Calu3 (cell line): Measurements from ENCODE around the gene BMPER. TPM values are rescaled to one million over a fixed set of nuclear protein-coding genes. Genes with fewer than 3 reads are reported as not detected.

ENCODE experiments used
- BruUV-seq: library from RNA; stranded (reverse); fragments of 400-500 nt; replicated peaks from 2 replicates; lab custom pipeline; 2021; lab: Mats Ljungman, UMichigan
- CTCF ChIA-PET: fragments of 300-600 bp; sonication (Branson Sonifier 250); formaldehyde crosslinking; loops from one replicate; lab custom pipeline; 2022; ENCODE audit warnings: antibody characterized with exemption; lab: Charles Lee
- DNase-seq: peaks from one replicate; pipeline ENCODE4 v3.0.0; 2022
- H3K27ac Mint-ChIP-seq: one replicate; pipeline ENCODE4 v1.8.0; 2022; ENCODE audit warnings: mixed read lengths; ENCODE audit not compliant: unreplicated experiment
- H3K27me3 Mint-ChIP-seq: one replicate; pipeline ENCODE4 v1.8.0; 2022; ENCODE audit warnings: mixed read lengths; ENCODE audit not compliant: unreplicated experiment
- H3K36me3 Mint-ChIP-seq: one replicate; pipeline ENCODE4 v1.8.0; 2022; ENCODE audit warnings: mild to moderate bottlenecking, moderate library complexity, mixed read lengths; ENCODE audit not compliant: insufficient read depth, unreplicated experiment
- H3K4me1 Mint-ChIP-seq: one replicate; pipeline ENCODE4 v1.8.0; 2022; ENCODE audit warnings: mild to moderate bottlenecking, low read depth, mixed read lengths; ENCODE audit not compliant: unreplicated experiment
- H3K4me3 Mint-ChIP-seq: one replicate; pipeline ENCODE4 v1.8.0; 2022; ENCODE audit warnings: mild to moderate bottlenecking, low read depth, moderate library complexity, mixed read lengths; ENCODE audit not compliant: unreplicated experiment
- H3K9me3 Mint-ChIP-seq: one replicate; pipeline ENCODE4 v1.8.0; 2022; ENCODE audit warnings: low read depth, mixed read lengths; ENCODE audit not compliant: unreplicated experiment
- CTCF ChIP-seq: fragments of 200-600 bp; IDR thresholded peaks from one replicate; pipeline ENCODE4 v1.8.0; 2022; ENCODE audit warnings: antibody characterized with exemption; ENCODE audit not compliant: unreplicated experiment
- intact Hi-C: fragments of 100-400 bp; cut with micrococcal nuclease; formaldehyde crosslinking; loops from one replicate; pipeline ENCODE4 v1.10.0; 2022; ENCODE audit not compliant: unreplicated experiment
- total RNA-seq: library from RNA; stranded (reverse); gene quantifications from 2 replicates; pipeline ENCODE4 v1.2.3, GENCODE V29; 2022

Gene BMPER
- total RNA-seq, 1 experiment from 2014 or later, result not detected

- Mint-ChIP-seq H3K36me3 (no peaks in the 10 kb centered on the region), H3K9me3 (no peaks in the 10 kb centered on the region), H3K27ac (no peak overlapping the region), H3K4me3 (no peak overlapping the region), H3K27me3 (peaks cover 65% of the 10 kb centered on the region), H3K4me1 (no peaks in the 10 kb centered on the region)
- CTCF ChIA-PET, result no interaction called here
- intact Hi-C loops, result no loop called here
- DNase-seq, result no peak
- BruUV-seq, result no TSS peak
- no peak for TF ChIP-seq CTCF
These were observed 13.3 kb downstream of the BMPER start for GRCh38 chr7:33918438-33919143.

GRCh38 chr7:33919449-33919848 is 14.1 kb downstream of the BMPER start:
- no peaks in the 10 kb centered on the region for H3K9me3 Mint-ChIP-seq
- H3K27me3 Mint-ChIP-seq, result peaks cover 69% of the 10 kb centered on the region
- no peak overlapping the region for H3K27ac Mint-ChIP-seq
- TF ChIP-seq CTCF, result no peak
- no peak overlapping the region for H3K4me3 Mint-ChIP-seq
- intact Hi-C loops, result no loop called here
- CTCF ChIA-PET, result no interaction called here
- H3K36me3 Mint-ChIP-seq, result no peaks in the 10 kb centered on the region
- no peak for DNase-seq
- no peaks in the 10 kb centered on the region for H3K4me1 Mint-ChIP-seq
- BruUV-seq, result no TSS peak

GRCh38 chr7:33921216-33921938 is 16.0 kb downstream of the BMPER start:
- intact Hi-C loops, result no loop called here
- Mint-ChIP-seq H3K27me3 (peaks cover 88% of the 10 kb centered on the region), H3K36me3 (no peaks in the 10 kb centered on the region), H3K4me3 (no peak overlapping the region), H3K4me1 (no peaks in the 10 kb centered on the region), H3K9me3 (no peaks in the 10 kb centered on the region), H3K27ac (no peak overlapping the region)
- no peak for DNase-seq
- no TSS peak for BruUV-seq
- CTCF ChIA-PET, result interaction anchor here (0.5 to 1.6 kb wide), 4 partner anchors 11 to 998 kb away, joined by 3 to 18 read pairs (median 6); partner anchors contain the start of gene BMPER
- no peak for TF ChIP-seq CTCF

- intact Hi-C loops, result no loop called here
- CTCF ChIA-PET, result interaction anchor here (1.0 kb wide), 1 partner anchor 679 kb away, joined by 3 read pairs; no protein-coding TSS in a partner anchor
- no peak for DNase-seq
- Mint-ChIP-seq H3K4me1 (no peaks in the 10 kb centered on the region), H3K36me3 (no peaks in the 10 kb centered on the region), H3K4me3 (no peak overlapping the region), H3K27me3 (peaks cover 100% of the 10 kb centered on the region), H3K27ac (no peak overlapping the region), H3K9me3 (no peaks in the 10 kb centered on the region)
- BruUV-seq, result no TSS peak
- TF ChIP-seq CTCF, result no peak
These were observed 17.5 kb downstream of the BMPER start for GRCh38 chr7:33922820-33923219.
